ENCODE data around the gene REXO5. TPM values are rescaled to one million over a fixed set of nuclear protein-coding genes. Genes with fewer than 3 reads are reported as not detected.
A peak's percentile ranks its signal among the peaks of the same experiment; 100 is the strongest.
"Not testable (repeated sequence)": the region's sequence is repeated elsewhere in the genome, so short reads cannot be mapped to it uniquely, and the experiment has no call there.

Gene REXO5
- total and polyA plus RNA-seq, 2 donors = 3.0 to 16.1 TPM

- peaks cover 4% of the 10 kb centered on the region for H3K36me3 ChIP-seq (ENCODE audit: insufficient read depth)
- 87% methylated on average over 1 of the region's 1 CpG for WGBS
- DNase-seq (ENCODE audit: extremely low spot score) = no peak
- H3K4me3 ChIP-seq (ENCODE audit: low read depth, low read length) = no peak overlapping the region
- no peaks in the 10 kb centered on the region for H3K4me1 ChIP-seq (ENCODE audit: insufficient read depth)
- no peak overlapping the region for H3K27ac ChIP-seq (ENCODE audit: low read depth)
Observed at GRCh38 chr16:20781697-20782096, 24.6 kb upstream of the REXO5 start.

- H3K4me3 ChIP-seq (ENCODE audit: low read depth, low read length) = no peak overlapping the region
- no peak for DNase-seq (ENCODE audit: extremely low spot score)
- WGBS = 94% methylated on average over 2 of the region's 2 CpGs
Observed at GRCh38 chr16:20782470-20782869, 23.9 kb upstream of the REXO5 start.

GRCh38 chr16:20784204-20784603 lies 22.1 kb upstream of the REXO5 start:
- Histone ChIP-seq H3K4me1 (ENCODE audit: insufficient read depth) (no peaks in the 10 kb centered on the region), H3K4me3 (ENCODE audit: low read depth, low read length) (no peak overlapping the region), H3K27ac (ENCODE audit: low read depth) (no peak overlapping the region), H3K36me3 (ENCODE audit: insufficient read depth) (peaks cover 4% of the 10 kb centered on the region)
- no peak for DNase-seq (ENCODE audit: extremely low spot score)

More at GRCh38 chr16:20782470-20782869, 23.9 kb upstream of the REXO5 start:
- Histone ChIP-seq H3K4me1 (ENCODE audit: insufficient read depth) (no peaks in the 10 kb centered on the region), H3K27ac (ENCODE audit: low read depth) (no peak overlapping the region), H3K36me3 (ENCODE audit: insufficient read depth) (peaks cover 4% of the 10 kb centered on the region)

- H3K4me3 ChIP-seq (ENCODE audit: low read depth, low read length) = no peak overlapping the region
- H3K36me3 ChIP-seq (ENCODE audit: insufficient read depth) = peaks cover 3% of the 10 kb centered on the region
- no peak overlapping the region for H3K27ac ChIP-seq (ENCODE audit: low read depth)
- no peak for DNase-seq (ENCODE audit: extremely low spot score)
- H3K4me1 ChIP-seq (ENCODE audit: insufficient read depth) = no peaks in the 10 kb centered on the region
Observed at GRCh38 chr16:20789130-20789529, 17.2 kb upstream of the REXO5 start.

- no peaks in the 10 kb centered on the region for H3K4me1 ChIP-seq (ENCODE audit: insufficient read depth)
- H3K27ac ChIP-seq (ENCODE audit: low read depth) = no peak overlapping the region
- no peaks in the 10 kb centered on the region for H3K36me3 ChIP-seq (ENCODE audit: insufficient read depth)
- no peak for DNase-seq (ENCODE audit: extremely low spot score)
- WGBS = 84% methylated on average over 5 of the region's 5 CpGs
- H3K4me3 ChIP-seq (ENCODE audit: low read depth, low read length) = no peak overlapping the region
Observed at GRCh38 chr16:20791923-20792612, 14.3 kb upstream of the REXO5 start.

GRCh38 chr16:20798364-20798763 lies 8.0 kb upstream of the REXO5 start:
- no peaks in the 10 kb centered on the region for H3K4me1 ChIP-seq (ENCODE audit: insufficient read depth)
- WGBS = 89% methylated on average over 2 of the region's 2 CpGs
- no peak overlapping the region for H3K4me3 ChIP-seq (ENCODE audit: low read depth, low read length)
- no peak for DNase-seq (ENCODE audit: extremely low spot score)
- H3K27ac ChIP-seq (ENCODE audit: low read depth) = no peak overlapping the region
- peaks cover 2% of the 10 kb centered on the region for H3K36me3 ChIP-seq (ENCODE audit: insufficient read depth)

GRCh38 chr16:20799599-20799998 lies 6.7 kb upstream of the REXO5 start:
- Histone ChIP-seq H3K4me3 (ENCODE audit: low read depth, low read length) (no peak overlapping the region), H3K36me3 (ENCODE audit: insufficient read depth) (peaks cover 2% of the 10 kb centered on the region), H3K4me1 (ENCODE audit: insufficient read depth) (no peaks in the 10 kb centered on the region), H3K27ac (ENCODE audit: low read depth) (no peak overlapping the region)
- DNase-seq (ENCODE audit: extremely low spot score) = no peak
- WGBS = 53% methylated on average over 2 of the region's 2 CpGs

- H3K4me1 ChIP-seq (ENCODE audit: insufficient read depth) = no peaks in the 10 kb centered on the region
- DNase-seq (ENCODE audit: extremely low spot score) = no peak
- H3K4me3 ChIP-seq (ENCODE audit: low read depth, low read length) = no peak overlapping the region
- peaks cover 2% of the 10 kb centered on the region for H3K36me3 ChIP-seq (ENCODE audit: insufficient read depth)
- WGBS = 73% methylated on average over 1 of the region's 1 CpG
- no peak overlapping the region for H3K27ac ChIP-seq (ENCODE audit: low read depth)
Observed at GRCh38 chr16:20801278-20801677, 5.0 kb upstream of the REXO5 start.

- Histone ChIP-seq H3K4me1 (ENCODE audit: insufficient read depth) (no peaks in the 10 kb centered on the region), H3K4me3 (ENCODE audit: low read depth, low read length) (no peak overlapping the region), H3K27ac (ENCODE audit: low read depth) (no peak overlapping the region), H3K36me3 (ENCODE audit: insufficient read depth) (no peaks in the 10 kb centered on the region)
- WGBS = 90% methylated on average over 2 of the region's 2 CpGs
- no peak for DNase-seq (ENCODE audit: extremely low spot score)
Observed at GRCh38 chr16:20803192-20803560, 3.2 kb upstream of the REXO5 start.

- H3K27ac ChIP-seq (ENCODE audit: low read depth) = no peak overlapping the region
- 90% methylated on average over 7 of the region's 7 CpGs for WGBS
- no peaks in the 10 kb centered on the region for H3K36me3 ChIP-seq (ENCODE audit: insufficient read depth)
- DNase-seq (ENCODE audit: extremely low spot score) = no peak
- H3K4me3 ChIP-seq (ENCODE audit: low read depth, low read length) = no peak overlapping the region
- H3K4me1 ChIP-seq (ENCODE audit: insufficient read depth) = no peaks in the 10 kb centered on the region
Observed at GRCh38 chr16:20803561-20804214, 2.6 kb upstream of the REXO5 start.

- WGBS = 8% methylated on average over 12 of the region's 12 CpGs
- peak overlapping the region; percentile 68 for H3K4me3 ChIP-seq (ENCODE audit: low read depth, low read length)
- H3K36me3 ChIP-seq (ENCODE audit: insufficient read depth); DNase-seq (ENCODE audit: extremely low spot score); H3K4me1 ChIP-seq (ENCODE audit: insufficient read depth): not testable (repeated sequence)
- H3K27ac ChIP-seq (ENCODE audit: low read depth) = peak overlapping the region; percentile 88
Observed at GRCh38 chr16:20805684-20806167, 601 bp upstream of the REXO5 start.

- Histone ChIP-seq H3K36me3 (ENCODE audit: insufficient read depth) (no peaks in the 10 kb centered on the region), H3K4me1 (ENCODE audit: insufficient read depth) (no peaks in the 10 kb centered on the region), H3K27ac (ENCODE audit: low read depth) (no peak overlapping the region), H3K4me3 (ENCODE audit: low read depth, low read length) (no peak overlapping the region)
- 92% methylated on average over 11 of the region's 11 CpGs for WGBS
- DNase-seq (ENCODE audit: extremely low spot score) = no peak
Observed at GRCh38 chr16:20807862-20808261, 1.5 kb downstream of the REXO5 start.

GRCh38 chr16:20811889-20812439 lies 5.6 kb downstream of the REXO5 start:
- Histone ChIP-seq H3K36me3 (ENCODE audit: insufficient read depth) (peaks cover 1% of the 10 kb centered on the region), H3K4me1 (ENCODE audit: insufficient read depth) (no peaks in the 10 kb centered on the region), H3K4me3 (ENCODE audit: low read depth, low read length) (no peak overlapping the region), H3K27ac (ENCODE audit: low read depth) (no peak overlapping the region)
- 92% methylated on average over 10 of the region's 10 CpGs for WGBS
- DNase-seq (ENCODE audit: extremely low spot score) = no peak

- DNase-seq (ENCODE audit: extremely low spot score) = no peak
- no peaks in the 10 kb centered on the region for H3K4me1 ChIP-seq (ENCODE audit: insufficient read depth)
- H3K36me3 ChIP-seq (ENCODE audit: insufficient read depth) = peaks cover 1% of the 10 kb centered on the region
- WGBS = 85% methylated on average over 2 of the region's 2 CpGs
- H3K27ac ChIP-seq (ENCODE audit: low read depth) = no peak overlapping the region
- no peak overlapping the region for H3K4me3 ChIP-seq (ENCODE audit: low read depth, low read length)
Observed at GRCh38 chr16:20812510-20812909, 6.2 kb downstream of the REXO5 start.

Data from urinary bladder (tissue), 4 donors.